Measurements from ENCODE around the gene GLS.
"Not testable (repeated sequence)": the region's sequence is repeated elsewhere in the genome, so short reads cannot be mapped to it uniquely, and the experiment has no call there.

GLS gene

DNA sequence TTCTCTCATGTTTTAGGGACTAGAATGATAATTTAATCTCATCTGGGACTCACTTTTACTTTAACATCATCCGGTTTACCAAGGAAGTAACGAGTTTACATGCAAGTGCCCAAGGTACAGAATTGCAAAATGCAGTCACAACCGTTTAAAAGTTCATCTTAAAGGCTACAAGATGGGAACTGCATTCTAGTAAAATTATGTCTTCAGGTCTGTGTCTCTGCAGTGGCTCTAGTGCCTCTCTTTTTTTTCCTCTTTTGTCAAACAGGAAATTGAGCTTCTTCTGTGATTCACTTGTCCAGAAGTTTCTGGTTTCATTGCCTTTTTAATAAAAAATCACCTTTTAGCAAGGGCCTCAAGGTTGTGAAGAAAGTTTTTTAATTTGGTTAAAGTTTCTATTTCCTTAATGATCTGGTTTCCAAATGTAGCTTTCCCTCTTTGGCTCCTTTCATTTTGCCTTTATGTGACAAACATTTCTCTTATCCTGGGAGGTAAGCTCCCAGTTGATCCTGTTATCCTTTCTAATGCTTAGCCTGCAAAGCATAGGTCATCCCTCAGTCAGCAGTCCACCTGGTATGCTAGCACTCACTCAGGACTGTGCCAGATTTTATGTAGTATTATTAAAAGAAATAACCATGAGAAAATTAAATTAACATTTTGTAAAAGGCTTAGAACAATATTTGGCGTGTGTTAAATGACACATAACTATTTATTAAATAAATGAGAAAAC is 2.4 kb downstream of the GLS start:
- no peak for DNase-seq (ENCODE audit: low read depth in 2 of 2)

DNA sequence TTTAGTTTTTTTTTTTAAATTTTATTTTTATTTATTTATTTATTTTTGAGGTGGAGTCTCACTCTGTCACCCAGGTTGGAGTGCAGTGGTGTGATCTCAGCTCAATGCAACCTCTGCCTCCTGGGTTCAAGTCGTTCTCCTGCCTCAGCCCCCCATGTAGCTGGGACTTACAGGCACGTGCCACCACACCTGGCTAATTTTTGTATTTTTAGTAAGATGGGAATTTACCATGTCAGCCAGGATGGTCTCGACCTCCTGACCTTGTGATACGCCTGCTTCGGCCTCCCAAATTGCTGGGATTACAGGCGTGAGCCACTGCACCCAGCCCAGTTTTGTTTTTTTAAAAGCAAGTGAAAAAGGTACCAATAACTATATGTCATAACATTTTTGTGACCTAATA is 5.2 kb downstream of the GLS start:
- DNase-seq (ENCODE audit: low read depth in 2 of 2) = not testable (repeated sequence)

DNA sequence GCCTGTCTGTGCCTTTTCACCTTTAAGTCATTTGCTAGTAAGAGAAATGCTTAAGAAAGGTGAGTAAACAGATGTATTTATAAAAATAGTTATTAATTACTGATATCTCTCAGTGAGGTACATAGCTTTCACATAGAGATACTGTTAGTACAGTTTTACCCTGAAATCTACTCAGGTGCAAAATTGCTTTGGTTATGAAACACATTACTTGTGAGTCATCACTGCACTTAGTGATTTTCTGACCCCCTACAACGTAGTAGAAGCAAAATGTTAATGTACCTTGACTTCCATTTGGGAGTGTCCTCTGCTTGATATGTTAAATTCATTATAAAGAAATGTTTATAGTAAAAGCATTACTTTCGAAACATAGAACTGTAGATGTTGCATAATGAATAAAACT is 6.5 kb downstream of the GLS start:
- DNase-seq (ENCODE audit: low read depth in 2 of 2) = no peak

DNA sequence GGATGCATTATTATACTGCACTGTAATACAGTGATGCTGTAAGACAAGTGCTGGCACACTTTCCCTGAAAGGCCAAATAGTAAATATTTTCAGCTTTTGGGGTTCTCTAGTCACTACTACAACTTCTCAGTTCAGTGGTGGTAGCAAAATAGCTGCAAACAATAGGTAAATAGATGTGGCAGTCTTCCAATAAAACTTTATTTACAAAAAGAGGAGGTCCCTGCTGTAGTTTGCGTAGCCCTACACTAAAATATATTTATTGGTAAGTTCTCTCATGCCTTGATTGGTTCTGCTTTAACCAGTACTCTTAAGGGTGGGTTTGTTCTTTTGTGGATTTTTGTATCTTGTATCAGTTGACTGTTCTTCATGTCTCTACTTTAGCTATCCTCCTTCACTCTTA is 7.8 kb downstream of the GLS start:
- no peak for DNase-seq (ENCODE audit: low read depth in 2 of 2)

DNA sequence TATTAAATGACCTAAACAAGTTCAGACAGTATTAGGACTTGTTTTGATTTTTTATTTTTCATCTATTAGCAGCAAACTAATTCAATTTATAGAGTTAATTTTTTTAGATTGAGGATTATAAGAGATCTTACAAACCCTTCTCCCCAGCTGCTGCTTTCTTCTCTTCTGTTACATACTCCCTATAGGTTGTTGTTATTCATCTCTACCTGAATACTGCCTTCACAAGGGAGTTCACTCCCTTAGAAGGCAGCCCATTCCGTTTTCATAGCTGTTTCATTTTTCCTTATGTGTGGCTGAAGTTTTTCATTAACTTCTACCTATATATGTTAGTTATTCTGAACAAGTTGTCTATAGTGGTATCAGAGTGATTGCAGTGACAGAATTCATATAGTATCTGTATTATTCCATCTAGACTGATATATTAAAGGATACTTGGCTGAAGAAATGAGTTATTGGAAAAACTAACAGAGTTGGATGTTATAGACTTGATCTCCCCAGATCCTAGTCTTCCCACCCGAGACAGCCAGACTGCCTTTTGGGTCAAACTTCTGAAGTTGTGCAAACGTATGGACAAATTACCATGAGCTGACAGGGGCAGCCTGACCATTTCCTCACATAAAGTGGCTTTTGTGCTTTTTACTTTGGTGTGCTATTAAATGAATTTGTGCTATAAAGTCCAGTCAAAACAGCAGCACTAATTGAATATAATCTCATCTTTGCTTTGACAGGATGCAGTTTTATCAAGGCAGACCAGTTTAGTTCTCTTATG is 8.7 kb downstream of the GLS start:
- no peak for DNase-seq (ENCODE audit: low read depth in 2 of 2)

DNA sequence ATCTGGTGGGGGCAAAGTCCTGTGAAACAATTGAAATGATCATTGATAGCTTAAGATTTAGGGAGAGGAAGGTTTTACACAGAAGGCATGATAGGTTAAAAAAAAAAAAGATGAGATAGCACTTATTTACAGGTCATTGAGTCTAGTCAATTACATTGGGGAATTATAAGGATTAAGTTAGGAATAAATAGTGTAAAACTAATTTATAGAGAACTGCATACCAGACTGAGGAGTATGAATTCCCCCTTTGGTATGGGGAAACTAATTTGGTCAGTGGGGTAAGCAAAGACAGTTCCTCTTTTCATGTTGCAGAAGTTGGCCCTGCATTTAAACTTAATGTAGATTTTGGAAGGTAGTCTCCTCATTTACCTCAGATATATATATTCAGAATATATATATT is 10.8 kb downstream of the GLS start:
- no peak for DNase-seq (ENCODE audit: low read depth in 2 of 2)

DNA sequence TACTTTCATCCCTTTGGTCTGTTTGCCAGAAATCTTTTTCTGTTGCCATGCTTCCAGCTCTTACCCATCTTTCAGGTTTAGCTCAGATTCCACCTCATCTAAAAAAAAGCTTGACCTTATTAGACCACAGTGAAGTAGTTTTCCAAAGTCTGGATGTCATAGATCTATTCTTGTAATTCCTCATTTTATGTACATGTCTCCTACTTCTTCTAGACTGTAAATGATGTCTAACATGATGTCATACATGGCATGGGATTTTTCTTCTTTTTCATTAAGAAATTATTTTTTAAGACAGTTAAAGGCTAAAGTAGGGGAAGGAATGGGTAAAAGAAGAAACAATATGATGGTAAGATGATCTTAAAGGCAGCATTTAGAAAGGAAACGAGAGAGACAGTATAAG is 11.3 kb downstream of the GLS start:
- no peak for DNase-seq (ENCODE audit: low read depth in 2 of 2)

DNA sequence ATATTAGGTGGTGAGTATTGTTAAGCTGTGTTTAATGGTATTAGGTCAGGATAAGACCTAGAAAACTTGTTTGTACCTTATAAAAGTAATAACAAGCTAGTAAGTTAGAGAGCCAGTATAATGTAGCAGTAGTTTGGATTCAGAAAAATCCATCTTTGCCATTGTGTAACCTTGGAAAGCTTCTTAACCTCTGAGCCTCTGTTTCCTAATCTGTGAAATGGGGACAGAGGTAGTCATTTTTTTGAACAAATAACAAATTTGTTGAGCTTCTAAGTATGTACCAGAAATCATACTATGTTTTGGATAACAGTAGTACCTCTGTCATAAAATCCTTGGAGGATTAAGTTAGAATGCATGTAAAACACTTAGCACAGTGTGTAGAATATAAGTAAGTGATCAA is 12.5 kb downstream of the GLS start:
- DNase-seq (ENCODE audit: low read depth in 2 of 2) = no peak

DNA sequence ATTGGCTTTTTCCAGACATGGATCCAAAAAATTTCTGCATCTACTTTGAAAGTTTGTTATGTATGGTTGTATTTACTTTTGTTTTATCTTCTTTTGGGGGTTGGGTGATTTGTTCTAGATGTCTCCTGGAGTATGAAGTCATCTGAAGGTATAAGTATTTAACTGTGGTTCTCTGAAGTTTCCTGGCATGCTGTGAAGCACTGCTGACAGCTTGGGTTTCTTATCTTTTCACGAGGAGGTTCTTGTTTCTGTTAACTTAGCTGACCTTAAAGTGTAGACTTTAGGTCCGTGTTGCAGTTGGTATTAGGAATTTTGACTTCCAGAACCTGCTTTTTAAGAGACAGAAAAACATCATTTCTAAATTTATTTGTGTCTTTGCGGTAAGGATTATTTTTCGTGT is 15.9 kb downstream of the GLS start:
- DNase-seq (ENCODE audit: low read depth in 2 of 2) = no peak

DNA sequence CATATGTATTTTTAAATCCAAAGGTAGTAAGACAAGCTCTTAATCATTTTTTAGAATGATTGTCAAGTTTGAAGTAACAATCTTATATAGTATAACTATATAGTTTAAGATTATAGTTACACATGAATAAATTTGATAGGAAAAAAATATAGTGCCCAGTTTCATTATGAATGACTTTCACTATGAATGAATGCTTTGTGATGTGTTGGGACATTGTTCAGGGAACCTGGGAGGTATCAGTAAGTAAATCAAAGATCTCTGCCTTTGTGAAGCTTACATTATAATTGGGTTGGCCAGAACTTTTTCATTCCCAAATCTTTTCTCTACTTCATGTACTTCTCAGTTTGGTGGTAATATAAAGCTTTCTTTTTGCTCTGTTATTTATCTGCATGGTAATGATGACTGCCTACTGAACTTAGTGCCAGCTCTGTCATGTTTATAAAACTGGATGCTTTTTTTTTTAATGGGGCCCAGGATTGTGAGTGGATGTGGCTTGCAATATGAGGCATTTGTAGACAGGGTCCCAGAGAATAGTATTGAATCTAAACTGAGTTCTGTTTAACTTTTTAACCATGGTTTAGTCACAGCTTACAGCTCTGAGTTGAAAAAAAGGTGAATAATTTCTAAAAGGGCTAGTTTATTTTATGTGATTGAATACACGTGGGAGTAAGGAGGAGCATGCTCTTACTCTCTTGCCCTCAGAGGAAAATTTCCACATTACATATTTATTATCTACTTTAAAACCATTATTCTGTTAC is 23.3 kb downstream of the GLS start:
- no peak for DNase-seq (ENCODE audit: low read depth in 2 of 2)

DNA sequence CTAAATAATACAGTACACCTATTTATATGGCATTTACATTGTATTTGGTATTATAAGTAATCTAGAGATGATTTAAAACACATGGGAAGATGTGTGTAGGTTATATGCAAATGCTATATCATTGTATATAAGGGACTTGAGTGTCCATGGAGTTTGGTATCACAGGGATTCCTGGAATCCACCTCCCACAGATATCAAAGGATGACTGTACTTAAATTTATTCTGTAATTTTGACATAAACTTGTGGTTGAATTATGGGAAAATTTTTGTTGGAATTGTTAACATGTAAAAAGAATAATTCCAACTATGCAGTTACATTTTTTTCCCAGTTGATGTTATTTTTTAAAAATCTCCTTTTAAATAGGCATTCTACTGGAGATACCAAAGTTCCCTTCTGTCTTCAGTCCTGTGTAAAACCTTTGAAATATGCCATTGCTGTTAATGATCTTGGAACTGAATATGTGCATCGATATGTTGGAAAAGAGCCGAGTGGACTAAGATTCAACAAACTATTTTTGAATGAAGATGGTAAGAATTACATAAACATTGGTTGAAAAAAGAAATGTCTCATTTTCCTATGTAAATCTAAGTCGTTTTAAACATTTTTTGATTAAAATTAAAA is 24.1 kb downstream of the GLS start:
- DNase-seq (ENCODE audit: low read depth in 2 of 2) = no peak

DNA sequence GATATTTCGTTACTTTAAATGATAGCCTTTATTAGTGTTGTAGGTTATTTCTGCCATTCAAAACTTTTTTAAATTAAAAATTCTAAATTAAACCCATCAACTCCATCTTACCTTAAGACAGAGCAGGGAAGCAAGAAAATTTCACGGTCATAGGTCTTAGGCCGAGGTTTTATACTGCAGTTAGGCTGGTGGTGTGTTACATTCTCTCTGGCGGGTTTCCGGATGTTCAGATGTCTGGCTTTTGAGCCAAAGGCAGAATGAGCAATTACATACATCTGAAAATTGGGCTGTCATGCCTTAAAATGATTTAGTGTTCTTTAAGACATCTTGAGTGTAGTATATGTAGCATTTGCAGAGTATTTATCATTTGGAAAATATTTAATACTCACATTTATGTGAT is 27.9 kb downstream of the GLS start:
- no peak for DNase-seq (ENCODE audit: low read depth in 2 of 2)

DNA sequence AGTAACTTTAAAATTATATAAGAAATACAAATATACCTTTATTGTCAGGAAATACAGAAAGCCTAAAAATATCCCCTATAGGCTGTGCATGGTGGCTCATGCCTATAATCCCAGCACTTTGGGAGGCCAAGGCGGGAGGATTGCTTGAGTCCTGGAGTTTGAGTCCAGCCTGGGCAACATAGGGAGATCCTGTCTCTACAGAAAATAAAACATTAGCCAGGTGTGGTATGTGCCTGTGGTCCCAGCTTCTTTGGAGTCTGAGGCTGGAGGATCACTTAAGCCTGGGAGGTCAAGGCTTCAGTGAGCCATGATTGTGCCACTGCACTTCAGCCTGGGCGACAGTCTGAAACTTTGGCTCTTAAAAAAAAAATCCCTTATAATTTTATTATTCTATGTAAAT is 29.1 kb downstream of the GLS start:
- DNase-seq (ENCODE audit: low read depth in 2 of 2) = no peak

DNA sequence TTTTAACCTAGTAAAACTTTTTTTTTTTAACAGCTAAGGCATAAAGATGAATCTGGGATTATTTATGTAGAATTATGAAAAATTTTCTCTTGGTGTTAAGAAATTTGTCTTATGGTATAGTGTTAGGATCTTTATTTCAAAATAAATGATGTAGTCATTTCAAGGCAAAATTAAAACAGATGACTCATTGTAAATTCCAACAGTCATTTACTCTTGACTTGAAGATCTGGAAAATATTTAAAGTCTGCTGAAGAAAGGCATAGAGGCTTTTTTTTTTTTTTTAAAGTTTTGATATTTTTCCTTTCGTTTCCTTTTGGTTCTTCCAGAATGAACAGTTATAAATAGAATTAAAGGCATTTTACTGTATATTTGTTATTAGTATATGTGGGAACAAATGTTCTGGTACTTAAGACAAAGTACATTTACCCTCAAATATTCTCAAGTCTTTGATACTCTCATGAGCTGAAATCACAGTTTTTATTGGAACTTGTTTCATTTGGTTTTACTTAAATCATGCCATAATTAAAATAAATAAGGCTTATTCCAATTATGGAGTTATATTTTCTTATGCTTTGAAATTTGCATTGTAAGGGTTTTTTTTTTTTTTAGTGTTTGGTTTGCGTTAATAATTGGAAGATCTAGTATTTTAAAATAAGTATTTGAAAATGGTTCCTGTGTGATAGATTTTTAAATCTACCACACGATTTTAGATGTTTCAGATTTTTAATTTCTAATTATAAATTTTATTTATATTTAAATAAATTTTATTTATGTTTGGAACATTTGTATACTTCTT is 29.9 kb downstream of the GLS start:
- no peak for DNase-seq (ENCODE audit: low read depth in 2 of 2)

DNA sequence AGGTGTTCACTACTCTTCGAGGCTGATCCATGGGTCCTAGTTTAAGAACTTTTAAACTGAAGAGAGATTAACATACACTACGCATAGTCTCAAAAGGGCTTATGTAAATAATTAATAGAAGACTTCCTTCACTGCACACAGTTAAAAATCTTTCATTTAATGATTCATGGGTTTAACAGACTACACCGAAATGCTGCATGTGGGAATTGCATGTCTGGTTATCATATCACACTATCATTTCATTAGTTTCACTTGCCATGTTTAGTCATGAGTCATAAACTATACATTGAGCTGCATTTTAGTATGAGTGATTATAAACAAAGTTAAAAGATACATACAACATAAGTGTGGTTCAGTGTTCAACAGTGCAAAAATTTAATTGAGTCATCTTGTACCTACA is 31.2 kb downstream of the GLS start:
- no peak for DNase-seq (ENCODE audit: low read depth in 2 of 2)

DNA sequence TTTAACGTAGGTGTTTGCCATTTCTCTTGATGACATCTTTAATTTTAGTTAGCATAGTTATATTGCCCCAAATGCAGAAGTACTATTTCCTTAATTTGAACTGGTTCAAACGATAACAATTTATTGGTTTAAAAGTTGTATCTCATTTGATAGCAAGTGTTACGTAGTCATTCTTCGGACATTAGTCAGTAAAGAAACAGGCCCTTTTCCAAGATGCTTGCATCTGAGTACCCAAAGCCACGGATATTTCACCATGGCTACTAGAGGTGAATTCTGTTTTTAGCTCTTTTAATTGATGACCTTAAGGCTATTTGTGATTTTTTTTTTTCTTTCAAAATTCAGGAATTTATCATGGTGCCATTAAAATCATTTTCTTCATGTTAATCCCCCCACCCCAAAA is 32.1 kb downstream of the GLS start:
- no peak for DNase-seq (ENCODE audit: low read depth in 2 of 2)

DNA sequence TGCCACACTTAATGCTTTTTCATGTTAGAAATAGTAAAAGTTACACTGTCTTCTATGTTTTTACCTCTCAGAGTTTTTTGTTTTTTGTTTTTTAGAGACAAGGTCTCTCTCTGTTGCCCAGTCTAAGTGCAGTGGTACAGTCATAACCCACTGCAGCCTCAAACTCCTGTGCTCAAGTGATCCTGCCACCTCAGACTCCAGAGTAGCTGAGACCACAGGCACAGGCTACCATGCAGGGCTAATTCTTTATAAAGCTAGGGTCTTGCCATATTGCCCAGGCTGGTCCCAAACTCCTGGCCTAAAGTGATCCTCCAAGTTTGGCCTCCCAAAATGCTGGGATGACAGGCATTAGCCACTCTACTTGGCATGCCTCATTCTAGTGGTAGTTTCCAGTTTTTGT is 33.1 kb downstream of the GLS start:
- DNase-seq (ENCODE audit: low read depth in 2 of 2) = no peak

DNA sequence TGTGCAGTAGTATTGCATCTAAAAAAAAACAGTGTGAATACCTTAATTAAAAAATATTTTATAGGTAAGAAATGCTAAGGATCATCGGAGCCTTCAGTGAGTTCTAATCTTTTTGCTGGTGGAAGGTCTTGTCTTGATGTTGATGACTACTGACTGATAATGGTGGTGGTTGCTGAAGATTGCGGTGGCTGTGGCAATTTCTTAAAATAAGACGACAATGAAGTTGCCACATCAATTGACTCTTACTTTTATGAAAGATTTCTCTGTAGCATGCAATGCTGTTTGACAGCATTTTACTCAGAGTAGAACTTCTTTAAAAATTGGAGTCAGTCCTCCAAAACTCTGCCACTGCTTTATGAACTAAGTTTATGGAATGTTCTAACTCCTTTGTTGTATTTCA is 36.2 kb downstream of the GLS start:
- DNase-seq (ENCODE audit: low read depth in 2 of 2) = no peak

DNA sequence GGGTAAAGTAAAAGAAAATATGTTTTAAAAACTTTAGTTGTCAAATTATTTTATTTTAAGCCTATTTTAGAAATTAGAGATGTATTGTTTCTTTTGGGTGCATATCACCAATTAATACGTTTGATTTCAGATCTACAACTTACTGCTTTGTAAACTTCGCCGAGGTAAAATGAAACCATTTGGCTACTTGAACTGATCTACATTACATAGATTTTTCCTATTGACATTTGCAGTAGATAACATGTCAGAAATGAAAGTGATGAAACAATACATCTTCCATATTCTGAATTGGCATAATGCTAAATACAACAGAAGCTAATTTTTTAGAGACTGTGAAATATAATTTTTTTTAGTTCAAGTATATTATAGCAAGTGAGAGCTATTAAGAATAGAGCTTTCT is 39.5 kb downstream of the GLS start:
- no peak for DNase-seq (ENCODE audit: low read depth in 2 of 2)

DNA sequence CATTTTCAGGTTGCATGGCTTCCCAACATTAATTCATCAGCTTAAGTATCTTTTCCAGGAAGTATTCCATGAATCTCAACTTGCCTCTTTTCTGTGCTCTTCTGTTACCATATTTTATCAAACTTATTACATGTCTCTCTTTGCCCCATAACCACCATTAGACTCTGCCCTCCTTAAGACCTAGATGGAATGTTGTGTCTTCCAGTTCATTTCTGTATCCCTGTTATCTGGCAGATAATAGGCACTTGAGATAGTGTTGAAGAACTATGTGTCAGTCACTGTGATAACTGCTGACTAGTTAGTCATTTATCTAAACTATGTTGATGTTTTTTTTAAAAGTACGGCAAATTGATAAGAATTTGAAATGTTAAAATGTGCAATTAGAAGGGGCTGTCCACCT is 41.8 kb downstream of the GLS start:
- DNase-seq (ENCODE audit: low read depth in 2 of 2) = no peak

DNA sequence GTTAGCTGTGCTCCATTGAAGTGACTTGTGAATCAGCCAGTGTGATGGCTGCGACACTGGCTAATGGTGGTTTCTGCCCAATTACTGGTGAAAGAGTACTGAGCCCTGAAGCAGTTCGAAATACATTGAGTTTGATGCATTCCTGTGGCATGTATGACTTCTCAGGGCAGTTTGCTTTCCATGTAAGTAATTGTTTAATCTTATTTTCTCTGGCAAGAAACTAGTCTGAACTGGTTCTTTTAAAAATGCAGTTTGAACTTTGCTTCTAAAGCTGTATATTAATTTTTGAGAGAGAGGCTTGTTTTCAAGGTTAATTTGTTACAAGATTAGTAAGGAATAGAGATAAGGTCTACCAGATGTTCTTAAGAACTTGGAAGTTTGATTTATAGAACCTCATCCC is 46.7 kb downstream of the GLS start:
- DNase-seq (ENCODE audit: low read depth in 2 of 2) = no peak

DNA sequence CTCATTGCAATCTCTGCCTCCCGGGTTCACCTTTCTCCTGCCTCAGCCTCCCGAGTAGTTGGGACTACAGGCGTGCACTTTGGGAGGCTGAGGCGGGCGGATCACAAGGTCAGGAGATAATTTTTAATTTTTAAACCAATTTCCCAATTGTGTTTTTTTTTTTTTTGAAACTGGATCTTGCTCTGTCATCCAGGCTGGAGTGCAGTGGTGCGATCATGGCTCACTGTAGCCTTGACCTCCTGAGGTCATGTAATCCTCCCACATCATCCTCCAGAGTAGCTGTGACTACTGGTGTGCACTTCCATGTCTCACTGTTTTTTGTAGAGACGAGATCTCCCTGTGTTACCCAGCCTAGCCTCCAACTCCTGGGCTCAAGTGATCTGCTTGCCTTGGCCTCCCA is 49.3 kb downstream of the GLS start:
- DNase-seq (ENCODE audit: low read depth in 2 of 2) = no peak
